ENCODE measurements around the gene LRIT1.

The LRIT1 gene

DNA sequence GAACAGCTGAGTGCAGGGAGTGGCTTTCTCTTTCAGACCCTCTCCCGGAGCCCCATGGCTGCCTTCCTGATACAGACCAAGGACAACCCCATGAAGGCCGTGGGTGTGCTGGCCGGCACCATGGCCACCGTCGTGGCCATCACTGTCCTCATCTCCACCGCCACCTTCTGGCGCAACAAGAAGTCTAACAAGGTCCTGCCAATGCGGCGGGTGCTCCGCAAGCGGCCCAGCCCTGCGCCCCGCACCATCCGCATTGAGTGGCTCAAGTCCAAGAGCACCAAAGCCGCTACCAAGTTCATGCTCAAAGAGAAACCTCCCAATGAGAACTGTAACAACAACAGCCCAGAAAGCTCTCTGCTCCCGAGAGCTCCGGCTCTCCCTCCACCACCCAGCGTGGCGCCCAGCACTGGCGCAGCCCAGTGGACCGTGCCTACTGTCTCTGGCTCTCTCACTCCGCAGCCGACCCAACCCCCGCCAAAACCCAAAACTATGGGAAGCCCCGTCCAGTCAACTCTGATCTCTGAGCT lies 27.2 kb downstream of the LRIT1 start:
- DNase-seq (ENCODE audit: low read depth), result no peak

DNA sequence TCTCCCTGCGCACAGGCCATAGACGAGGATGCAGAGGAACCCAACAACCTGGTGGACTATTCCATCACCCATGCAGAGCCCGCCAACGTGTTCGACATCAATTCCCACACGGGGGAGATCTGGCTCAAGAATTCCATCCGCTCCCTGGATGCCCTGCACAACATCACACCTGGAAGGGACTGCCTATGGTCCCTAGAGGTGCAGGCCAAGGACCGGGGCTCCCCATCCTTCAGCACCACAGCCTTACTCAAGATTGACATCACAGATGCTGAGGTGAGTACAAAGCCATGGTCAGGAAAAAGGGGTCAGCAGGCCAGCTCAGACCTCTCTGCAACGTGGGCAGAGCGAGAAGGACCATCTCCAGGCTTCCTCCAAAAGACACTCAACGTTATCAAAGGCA lies 28.3 kb downstream of the LRIT1 start:
- no peak for DNase-seq (ENCODE audit: low read depth)

DNA sequence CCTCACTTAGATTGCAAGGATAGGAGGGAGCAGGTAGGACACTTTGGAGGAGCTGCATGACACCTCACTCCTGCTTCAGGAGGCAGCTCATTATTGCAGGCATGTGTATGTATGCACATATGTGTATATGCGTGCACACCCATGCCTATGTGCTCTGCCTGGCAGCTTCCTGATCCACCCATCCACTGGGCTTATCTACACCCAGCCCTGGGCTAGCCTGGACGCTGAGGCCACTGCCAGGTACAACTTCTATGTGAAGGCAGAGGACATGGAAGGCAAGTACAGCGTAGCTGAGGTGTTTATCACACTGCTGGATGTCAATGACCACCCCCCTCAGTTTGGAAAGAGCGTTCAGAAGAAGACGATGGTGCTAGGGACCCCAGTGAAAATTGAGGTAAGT lies 29.3 kb downstream of the LRIT1 start:
- DNase-seq (ENCODE audit: low read depth), result no peak

DNA sequence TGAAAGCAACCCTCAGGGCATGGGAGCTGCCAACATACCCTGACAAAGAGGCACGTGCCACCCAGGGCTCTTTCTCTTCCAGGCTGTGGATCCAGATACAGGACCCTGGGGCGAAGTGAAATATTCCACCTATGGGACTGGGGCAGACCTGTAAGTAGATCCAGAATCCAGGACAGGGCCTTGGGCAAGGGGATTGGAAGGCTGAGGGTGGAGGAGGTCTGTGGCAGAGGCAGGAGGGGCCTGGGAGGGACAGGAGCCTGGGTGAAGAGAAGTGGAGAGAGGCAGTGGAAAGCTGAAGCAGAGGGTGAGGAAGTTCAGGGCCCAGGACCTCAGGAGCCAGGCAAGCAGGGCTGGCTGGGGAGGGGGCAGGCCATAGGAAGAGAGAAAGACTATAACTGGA lies 29.8 kb downstream of the LRIT1 start:
- DNase-seq (ENCODE audit: low read depth), result no peak

DNA sequence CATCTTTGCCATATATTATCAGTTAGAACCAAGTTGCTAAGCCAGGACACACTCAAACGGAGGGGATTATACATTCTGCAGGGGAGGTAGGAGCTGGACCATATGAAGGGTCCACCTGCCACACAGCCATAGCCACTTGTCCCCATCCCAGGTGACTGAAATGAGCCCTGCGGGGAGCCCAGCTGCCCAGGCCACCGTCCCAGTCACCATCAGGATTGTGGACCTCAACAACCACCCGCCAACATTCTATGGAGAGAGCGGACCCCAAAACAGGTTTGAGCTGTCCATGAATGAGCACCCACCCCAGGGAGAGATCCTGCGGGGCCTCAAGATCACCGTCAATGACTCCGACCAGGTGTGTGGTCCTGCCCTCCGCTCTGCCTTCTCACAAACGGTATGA lies 33.3 kb downstream of the LRIT1 start:
- DNase-seq (ENCODE audit: low read depth), result no peak

DNA sequence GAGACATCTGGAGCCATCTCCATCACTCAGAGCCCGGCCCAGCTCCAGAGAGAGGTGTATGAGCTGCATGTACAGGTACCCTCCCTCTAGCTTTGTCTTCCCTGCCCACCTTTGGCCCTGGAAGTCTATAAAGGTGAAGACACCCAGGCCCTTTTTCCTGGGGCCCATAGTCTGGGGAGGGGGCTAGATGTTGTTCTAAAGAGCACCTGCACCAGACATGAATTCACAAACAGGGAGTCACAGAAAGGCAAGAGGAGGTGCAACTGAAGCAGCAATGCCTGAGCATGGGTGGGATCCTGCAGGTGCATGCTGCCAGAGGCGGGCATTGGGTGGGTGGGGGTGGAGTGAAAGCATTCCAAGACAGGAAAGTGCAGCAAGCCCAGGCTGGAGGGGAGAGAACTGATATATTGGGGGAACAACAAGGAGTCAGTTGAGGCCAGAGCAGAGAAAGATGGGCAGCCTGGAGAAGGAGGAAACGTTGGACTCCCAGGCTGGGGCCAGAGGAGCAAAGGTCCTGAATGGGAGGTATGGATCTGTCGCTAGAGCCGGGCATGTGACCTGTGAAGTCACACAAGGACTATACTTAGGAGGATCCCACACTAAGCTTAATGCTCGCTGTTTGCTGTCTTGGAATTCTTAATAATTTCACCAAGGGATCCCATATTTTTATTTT lies 35.4 kb downstream of the LRIT1 start:
- DNase-seq (ENCODE audit: low read depth), result no peak

DNA sequence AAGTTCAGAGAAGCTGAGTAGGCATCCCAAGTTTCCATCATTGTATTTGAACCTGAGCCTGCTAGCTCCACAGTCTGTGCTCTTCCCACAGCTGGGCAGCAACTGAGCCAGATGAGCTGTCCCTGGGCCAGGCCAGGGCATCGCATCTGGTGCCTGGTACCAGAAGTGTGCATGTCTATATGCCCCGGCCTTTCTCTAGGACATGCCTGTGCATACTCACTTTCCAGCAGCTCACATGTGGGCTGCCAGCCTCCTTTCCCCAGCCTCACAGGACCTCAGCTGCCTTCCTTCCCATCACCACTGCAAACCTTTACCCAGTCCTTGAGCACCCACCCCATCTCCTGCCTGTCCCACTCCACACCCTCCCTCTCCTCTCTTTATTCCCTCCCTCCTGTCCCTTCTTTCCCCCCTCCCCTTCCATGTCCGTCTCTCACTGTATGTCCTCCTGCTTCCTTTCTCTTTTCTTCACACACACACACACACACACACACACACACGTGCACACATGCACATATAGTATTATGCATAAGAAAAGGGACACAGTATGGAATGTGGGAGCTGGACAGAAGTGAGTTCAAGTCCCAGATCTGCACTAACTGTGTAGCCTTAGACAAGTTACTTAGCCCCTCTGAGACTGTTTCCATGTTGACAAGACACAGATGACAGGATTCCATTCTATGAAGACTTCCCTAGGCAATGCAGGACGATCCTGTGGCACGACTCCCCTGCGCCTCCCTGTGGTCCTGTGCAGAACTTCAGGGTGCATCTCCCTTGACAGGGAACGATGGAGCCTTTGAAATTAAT lies 36.1 kb downstream of the LRIT1 start:
- DNase-seq (ENCODE audit: low read depth), result peak; percentile 16

DNA sequence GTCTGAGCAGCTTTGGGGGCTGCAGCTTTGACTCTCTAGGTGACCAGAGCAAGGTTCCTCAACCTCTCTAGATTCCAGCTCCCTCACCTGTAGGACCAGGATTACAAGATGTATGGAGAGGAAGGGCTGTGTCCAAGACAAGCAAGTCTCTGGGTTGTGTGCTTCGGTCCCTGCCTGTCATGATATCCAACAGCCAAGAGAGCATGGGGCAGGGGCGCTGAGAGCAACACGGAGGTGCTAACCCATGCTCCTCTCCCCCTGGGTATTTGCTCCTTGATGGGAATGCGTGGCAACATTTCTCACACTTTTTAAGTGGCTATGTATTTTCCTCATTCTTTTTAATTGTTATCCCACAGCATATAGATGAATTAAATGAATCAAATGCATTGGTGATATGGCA lies 36.7 kb downstream of the LRIT1 start:
- DNase-seq (ENCODE audit: low read depth), result no peak

DNA sequence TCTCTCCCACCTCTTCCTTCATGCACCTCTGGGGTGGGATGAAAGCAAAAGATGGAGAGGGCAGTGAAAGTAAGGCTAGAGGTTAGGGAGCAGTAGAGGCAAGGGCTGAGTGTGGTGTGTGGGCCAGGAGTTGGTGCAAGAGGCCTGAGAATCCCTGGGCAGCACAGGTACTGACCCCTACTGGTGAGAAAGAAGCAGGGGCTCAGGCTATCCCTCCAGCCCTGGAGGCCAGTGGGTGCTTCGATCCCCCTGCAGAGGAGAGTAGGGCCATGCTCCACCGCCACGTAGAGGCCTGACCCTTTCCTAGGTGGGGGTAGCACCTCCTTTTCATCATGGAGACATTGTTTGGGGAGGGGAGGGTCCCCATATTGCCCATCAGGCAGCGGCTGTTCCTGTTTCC lies 37.2 kb downstream of the LRIT1 start:
- no peak for DNase-seq (ENCODE audit: low read depth)

DNA sequence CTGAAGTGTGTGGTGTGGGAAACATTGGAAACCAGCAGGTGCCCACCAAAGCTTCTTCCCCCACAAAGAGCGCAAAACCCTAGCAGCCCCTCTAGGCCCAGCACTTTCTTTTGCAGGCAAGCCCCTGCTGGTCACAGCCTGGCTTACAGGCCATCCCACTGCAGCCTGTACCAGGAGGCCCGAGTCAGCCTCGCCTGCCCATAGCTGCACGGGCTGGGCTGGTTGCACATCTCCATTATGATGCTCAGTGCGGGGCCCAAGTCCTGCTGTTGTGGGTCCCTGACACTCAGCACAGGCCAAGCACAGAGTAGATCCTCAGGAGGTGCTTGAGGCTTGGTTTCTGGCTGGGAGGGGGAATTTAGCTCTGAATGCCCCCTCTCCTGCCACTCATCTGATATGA lies 39.0 kb downstream of the LRIT1 start:
- DNase-seq (ENCODE audit: low read depth), result no peak

DNA sequence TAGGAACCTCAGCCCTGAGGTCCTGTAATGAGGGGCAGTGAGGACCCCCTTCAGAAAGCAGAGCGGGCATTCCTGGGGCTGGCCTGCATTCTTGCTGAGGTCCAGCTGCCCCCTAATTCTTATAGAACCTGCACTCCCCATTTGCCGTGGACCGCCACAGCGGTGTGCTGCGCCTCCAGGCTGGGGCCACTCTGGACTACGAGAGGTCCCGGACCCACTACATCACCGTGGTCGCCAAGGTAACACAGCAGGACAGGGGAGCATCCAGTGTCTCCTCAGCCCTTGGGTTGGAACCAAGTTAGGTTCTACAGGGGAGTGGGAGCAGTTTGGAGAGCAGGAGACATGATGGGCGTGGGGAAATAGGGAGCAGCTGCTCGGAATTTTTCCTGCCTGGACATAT lies 39.7 kb downstream of the LRIT1 start:
- no peak for DNase-seq (ENCODE audit: low read depth)

DNA sequence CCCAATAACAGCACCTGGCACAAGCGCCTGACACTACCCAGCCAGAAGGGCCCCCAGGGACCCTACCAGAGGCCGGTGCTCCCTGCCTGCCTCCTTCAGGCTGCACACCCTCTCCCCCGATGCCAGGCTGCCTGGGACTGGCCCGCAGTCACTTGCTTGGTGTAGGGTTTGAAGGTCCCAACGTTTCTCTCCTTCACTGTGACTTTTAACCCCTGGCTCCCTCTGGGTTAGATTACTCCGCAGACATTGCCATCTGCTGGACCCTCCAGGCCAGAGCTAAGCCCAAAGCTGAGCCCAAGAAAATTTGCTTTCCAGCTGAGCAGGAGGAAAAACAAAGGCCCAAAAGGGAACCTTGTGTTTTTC lies 40.1 kb downstream of the LRIT1 start:
- no peak for DNase-seq (ENCODE audit: low read depth)

DNA sequence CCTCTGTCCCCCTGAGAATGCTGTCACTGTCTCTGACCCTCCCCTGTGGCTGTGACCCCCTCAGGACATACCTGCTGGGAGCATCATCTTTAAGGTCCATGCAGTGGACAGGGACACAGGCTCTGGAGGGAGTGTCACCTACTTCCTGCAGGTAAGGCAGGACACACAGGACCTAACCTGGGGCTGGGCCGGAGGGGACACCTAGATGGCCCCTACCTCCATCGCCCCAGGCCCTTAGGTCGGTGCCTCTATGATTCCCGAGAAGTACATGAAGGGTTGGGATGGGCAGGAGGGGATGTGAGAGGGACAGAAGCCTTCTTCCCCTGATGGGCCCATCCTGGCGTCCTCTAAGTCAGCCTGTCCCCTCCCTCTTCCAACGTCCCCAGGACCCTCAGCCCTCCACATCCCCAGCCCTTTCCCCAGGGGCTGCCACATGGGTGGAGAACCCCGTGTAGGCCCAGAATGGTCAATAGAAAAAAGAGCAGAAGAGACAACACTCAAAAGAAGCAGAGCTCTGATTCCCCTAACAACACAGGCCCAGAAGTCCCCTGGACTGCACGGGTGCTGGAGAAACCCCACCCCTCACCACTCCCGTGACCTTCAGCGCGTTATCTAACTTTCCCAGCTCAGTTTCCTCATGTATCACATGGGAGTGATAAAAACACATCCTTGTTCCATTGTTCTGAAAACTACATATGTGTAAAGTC lies 40.7 kb downstream of the LRIT1 start:
- DNase-seq (ENCODE audit: low read depth), result no peak

DNA sequence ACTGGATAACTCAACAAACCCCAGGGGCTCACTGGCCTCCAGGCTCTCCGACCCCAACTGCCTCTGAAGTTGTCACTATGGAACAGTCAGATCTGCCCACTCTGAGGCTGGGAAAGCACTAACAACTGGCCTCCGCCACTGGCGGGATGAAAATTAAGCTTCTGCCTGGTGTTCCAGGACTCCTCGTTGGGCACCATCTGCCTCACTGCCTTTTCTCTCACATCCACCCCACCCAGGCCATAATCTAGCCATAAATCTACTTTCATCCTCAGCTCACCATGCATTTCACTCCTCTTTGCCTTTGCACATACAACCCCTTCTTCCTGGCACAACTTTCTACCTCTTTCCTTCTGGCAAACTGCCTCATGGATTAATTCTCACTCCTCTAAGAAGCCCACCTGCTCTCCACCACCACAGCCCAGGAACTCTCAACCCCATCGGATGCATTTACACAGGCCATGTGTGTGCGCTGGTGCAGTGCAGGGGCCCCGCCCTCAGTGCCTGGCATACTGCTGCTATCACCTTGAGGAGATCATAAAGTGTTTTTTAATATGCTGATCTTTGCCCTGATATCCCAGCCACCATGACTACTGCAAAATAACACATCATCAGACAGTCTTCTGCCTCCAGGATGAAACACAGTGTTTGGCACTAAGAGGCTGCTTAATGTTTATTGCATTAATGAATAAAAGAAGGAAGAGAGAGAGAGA lies 43.0 kb downstream of the LRIT1 start:
- no peak for DNase-seq (ENCODE audit: low read depth)

DNA sequence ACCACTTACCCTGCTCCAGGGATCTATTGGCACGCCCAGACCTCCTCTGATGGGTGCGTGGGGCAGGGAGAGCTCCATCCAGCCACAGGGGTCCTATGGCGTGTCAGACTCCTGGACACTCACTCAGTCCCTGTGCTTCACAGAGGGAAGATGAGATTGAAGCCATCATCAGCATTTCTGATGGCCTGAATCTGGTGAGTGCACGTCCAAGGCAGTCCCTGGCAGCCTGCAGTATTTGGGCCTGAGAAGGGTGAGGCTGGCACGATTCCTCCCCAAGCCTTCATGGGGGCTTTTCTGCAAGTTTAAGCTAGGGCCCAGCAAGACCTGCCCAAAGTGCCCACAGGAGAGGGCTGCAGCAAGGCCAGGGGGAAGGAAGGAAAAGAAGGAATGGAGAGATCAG lies 43.7 kb downstream of the LRIT1 start:
- no peak for DNase-seq (ENCODE audit: low read depth)

DNA sequence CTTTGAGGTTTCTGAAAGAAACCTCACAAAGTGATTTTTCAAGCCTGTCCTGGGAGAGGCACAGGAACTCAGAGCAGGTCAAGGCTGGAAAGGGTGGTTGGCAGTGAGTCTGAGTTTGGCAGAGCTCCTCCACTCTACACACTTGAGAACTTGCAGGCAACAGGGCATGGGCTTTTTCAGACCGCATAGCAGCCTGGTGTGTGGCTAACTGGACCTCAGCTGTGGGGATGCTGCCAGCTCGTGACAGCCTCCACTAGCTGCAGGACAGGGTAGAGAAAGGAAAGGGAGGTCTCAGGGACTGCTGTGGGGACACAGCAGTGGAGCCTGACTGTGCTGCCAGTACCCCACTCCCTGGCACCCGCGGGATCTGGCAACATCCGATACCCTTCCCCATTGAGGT lies 44.4 kb downstream of the LRIT1 start:
- no peak for DNase-seq (ENCODE audit: low read depth)

DNA sequence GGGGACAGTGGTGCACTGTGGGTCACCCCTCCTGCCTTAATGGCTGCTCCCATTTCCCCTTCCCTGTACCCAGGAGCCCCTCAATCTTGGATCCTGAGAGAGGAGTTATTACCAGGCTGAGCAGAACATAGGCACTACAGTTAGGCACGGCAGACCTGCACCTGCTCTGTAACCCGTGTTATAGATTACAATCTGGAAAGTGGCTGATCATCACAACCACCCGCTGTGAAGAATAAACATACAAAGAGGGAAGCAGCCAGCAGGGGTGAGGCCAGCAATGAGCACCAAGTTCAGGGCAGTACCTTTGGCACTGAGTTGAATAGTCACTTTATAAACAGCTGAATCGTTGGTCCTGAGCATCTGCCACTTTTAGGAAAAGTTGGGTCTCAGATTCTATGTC lies 45.3 kb downstream of the LRIT1 start:
- DNase-seq (ENCODE audit: low read depth), result no peak

DNA sequence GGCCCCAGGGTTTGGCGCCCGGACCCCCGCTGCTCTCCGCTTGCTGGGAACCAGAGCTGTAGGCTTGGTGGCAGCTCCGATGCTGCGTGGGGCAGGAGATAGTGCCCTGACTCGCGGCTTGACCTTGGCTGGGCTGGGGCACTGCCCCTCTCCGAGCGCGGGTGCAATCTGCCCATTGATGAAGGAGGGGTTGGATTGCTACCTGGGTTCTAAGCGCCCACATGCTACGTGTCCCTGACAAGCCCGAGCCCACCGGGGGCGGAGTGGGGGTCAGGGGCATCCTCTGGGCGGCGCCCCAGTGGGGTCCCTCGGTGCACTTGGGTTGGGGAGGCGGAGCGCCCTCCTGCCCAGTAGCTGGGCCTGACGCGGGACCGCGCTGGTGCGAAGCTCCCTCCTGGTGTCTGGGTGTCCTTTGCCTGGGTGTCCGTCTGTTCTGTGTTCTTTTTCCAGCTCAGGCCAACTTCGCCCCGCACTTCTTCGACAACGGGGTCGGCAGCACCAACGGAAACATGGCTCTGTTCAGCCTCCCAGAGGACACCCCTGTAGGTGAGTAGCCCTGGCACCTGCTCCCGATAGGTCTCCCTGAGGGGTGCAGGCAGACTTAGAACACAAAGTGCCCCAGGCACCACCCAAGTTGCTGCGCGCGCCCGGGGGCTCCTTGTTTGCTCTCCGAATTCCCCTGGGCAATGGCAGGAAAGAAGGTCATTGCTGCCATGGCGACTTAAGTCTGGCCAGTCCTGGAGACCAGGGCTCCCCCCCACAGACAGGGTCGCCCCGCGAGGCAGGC lies 46.1 kb downstream of the LRIT1 start:
- DNase-seq (ENCODE audit: low read depth), result no peak

DNA sequence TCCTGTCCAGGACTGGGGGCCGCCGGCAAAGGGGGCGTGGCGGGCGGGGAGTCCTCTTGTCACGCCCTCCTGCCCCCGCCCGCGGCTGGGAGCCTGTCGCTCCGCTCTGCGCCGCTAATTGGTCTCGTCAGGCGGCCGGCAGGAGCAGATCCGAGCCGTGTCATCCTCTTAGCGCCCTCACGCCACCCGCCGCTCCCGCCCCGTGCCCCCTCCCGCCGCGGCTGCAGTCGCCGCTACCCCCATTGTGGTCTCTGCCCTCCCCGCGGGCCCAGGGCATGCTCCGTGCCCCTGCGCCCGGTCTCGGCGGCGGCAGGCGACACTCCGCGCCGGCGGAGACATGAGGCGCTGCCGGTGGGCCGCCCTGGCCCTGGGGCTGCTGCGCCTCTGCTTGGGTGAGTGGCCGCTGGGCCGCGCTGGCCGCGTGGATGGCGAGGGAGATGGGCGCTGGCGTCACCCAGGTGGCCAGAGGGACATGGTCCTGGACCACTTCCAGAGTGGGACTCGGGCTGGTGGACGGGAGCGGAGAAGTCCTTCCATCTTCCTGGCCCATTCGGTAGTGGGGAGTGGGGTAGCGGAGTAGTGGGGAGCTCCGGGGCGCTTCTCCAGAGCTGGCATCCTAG lies 46.8 kb downstream of the LRIT1 start, which contains the start of gene CDHR1:
CDHR1 (plus strand) TSS at position 114 of the 620 bp plus-strand sequence; CDS start at position 338, 224 bp downstream.
- DNase-seq (ENCODE audit: low read depth), result no peak

DNA sequence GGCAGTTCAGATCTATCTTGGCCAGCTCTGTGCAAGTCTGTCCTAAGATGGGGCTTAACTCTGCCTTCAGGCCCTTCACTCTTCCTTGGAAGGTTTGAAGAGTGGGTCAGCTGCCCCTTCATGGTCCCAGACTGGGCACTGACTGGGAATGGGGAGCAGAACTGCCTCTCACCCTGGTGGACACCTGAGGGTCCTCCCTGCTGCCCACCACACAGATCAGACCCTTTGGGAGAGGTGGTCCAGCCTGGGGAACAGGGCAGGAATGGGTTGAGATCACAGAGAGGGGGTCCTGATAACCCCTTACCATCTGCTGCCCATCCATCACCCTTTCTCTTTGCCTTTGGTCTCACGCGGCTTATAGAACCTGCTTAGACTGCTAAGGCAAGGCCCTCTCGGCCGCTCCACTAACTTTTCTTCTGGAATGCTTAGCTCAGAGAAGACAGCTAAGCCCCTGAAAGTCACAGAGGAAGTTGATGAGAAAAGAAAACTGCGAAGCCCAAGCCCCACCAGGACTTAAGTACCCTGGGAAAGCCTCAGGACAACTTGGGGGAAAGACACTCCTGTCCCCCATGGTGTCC lies 47.4 kb downstream of the LRIT1 start:
- DNase-seq (ENCODE audit: low read depth), result no peak

DNA sequence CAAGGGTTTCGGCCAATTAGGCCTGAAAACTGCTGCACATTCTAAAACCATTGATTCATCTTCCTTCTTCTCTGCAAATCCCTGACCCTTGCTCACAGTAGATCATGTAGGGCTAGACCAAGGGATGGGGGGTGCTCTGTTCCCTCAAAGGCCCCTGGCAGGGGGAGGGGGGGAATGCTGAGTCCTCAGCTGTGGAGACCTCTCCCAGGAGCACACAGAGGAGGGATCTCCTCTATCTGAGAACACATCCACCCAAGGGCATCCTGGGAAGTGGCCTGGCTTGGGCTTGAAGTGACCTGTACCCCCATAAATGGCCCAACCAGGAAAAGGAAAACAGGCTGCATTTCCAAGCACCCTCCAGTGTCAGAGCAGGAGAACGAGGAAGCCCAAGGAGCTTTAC lies 48.0 kb downstream of the LRIT1 start:
- DNase-seq (ENCODE audit: low read depth), result no peak
